MM.1S (cell line): ENCODE data around the gene CYP26C1.

Experiments used
- DNase-seq: peaks from one replicate; pipeline ENCODE4 v3.0.0-alpha.2; 2015
- H2AFZ ChIP-seq: fragments of 300-600 bp; sonication (generic); 2 replicates; pipeline ENCODE4 v1.6.0; 2016; ENCODE audit warnings: antibody characterized with exemption, low read length
- H3F3A ChIP-seq: fragments of 300-600 bp; sonication (generic); 2 replicates; pipeline ENCODE4 v1.6.1; 2016; ENCODE audit warnings: mild to moderate bottlenecking, antibody characterized with exemption, low read length, moderate library complexity, mixed read lengths; ENCODE audit not compliant: insufficient read depth
- H3K27ac ChIP-seq: fragments of 300-600 bp; sonication (generic); 2 replicates; pipeline ENCODE4 v1.5.1; 2016; ENCODE audit warnings: mild to moderate bottlenecking, low read length
- H3K27me3 ChIP-seq: fragments of 300-600 bp; sonication (generic); replicated peaks from 2 replicates; pipeline ENCODE4 v1.6.0; 2016; ENCODE audit warnings: low read length; ENCODE audit not compliant: insufficient read depth
- H3K36me3 ChIP-seq: fragments of 300-600 bp; sonication (generic); replicated peaks from 2 replicates; pipeline ENCODE4 v1.6.1; 2016; ENCODE audit warnings: mild to moderate bottlenecking, low read length, mixed read lengths; ENCODE audit not compliant: insufficient read depth
- H3K4me1 ChIP-seq: fragments of 300-600 bp; sonication (generic); 2 replicates; pipeline ENCODE4 v1.6.1; 2016; ENCODE audit warnings: low read length, mixed read lengths
- H3K4me2 ChIP-seq: fragments of 300-600 bp; sonication (generic); 2 replicates; pipeline ENCODE4 v1.6.0; 2016; ENCODE audit warnings: low read depth, low read length
- H3K4me3 ChIP-seq: fragments of 300-600 bp; sonication (generic); 2 replicates; pipeline ENCODE4 v1.5.1; 2016; ENCODE audit warnings: low read length, mixed read lengths
- H3K79me2 ChIP-seq: fragments of 300-600 bp; sonication (generic); 2 replicates; pipeline ENCODE4 v1.6.1; 2016; ENCODE audit warnings: mixed run types, low read length, mixed read lengths
- H3K9ac ChIP-seq: fragments of 300-600 bp; sonication (generic); 2 replicates; pipeline ENCODE4 v1.6.1; 2016; ENCODE audit warnings: low read length, mixed read lengths
- H3K9me2 ChIP-seq: fragments of 300-600 bp; sonication (generic); replicated peaks from 2 replicates; pipeline ENCODE4 v1.6.1; 2016; ENCODE audit warnings: mild to moderate bottlenecking, low read length, mixed read lengths; ENCODE audit not compliant: insufficient read depth
- H3K9me3 ChIP-seq: fragments of 300-600 bp; sonication (generic); replicated peaks from 2 replicates; pipeline ENCODE4 v1.6.1; 2016; ENCODE audit warnings: mild to moderate bottlenecking, low read length, mixed read lengths; ENCODE audit not compliant: insufficient read depth
- H4K20me1 ChIP-seq: fragments of 300-600 bp; sonication (generic); 2 replicates; pipeline ENCODE4 v1.6.1; 2016; ENCODE audit warnings: mild to moderate bottlenecking, low read length, moderate library complexity, mixed read lengths; ENCODE audit not compliant: insufficient read depth
- CTCF ChIP-seq: fragments of 300-600 bp; sonication (generic); IDR thresholded peaks from 2 replicates; pipeline ENCODE4 v1.5.1; 2016; ENCODE audit warnings: antibody characterized with exemption, low read length, mixed read lengths
- EZH2 ChIP-seq: fragments of 300-600 bp; sonication (generic); optimal IDR thresholded peaks from 2 replicates; pipeline ENCODE3; 2017; ENCODE audit warnings: low read depth, mild to moderate bottlenecking, antibody characterized with exemption, low read length, mixed read lengths
- EZH2phosphoT487 ChIP-seq: fragments of 300-600 bp; sonication (generic); IDR thresholded peaks from 2 replicates; pipeline ENCODE4 v1.6.1; 2018; ENCODE audit warnings: antibody characterized with exemption, low read length

Gene CYP26C1

GRCh38 chr10:93064874-93065660 lies 4.5 kb downstream of the CYP26C1 start:
- Histone ChIP-seq H3K4me2 (no peak overlapping the region), H3K27ac (no peak overlapping the region), H4K20me1 (no peaks in the 10 kb centered on the region), H3K4me3 (no peak overlapping the region), H3K36me3 (no peaks in the 10 kb centered on the region), H3K79me2 (no peaks in the 10 kb centered on the region), H3K27me3 (peaks cover 62% of the 10 kb centered on the region), H3K4me1 (0 out of 2 replicates have a peak, but pooled peaks cover 3% of the 10 kb centered on the region), H3K9me3 (no peaks in the 10 kb centered on the region), H3K9ac (no peak overlapping the region), H2AFZ (no peak overlapping the region), H3F3A (no peaks in the 10 kb centered on the region), H3K9me2 (no peaks in the 10 kb centered on the region)
- no peak for TF ChIP-seq EZH2
- no peak for DNase-seq

GRCh38 chr10:93065675-93066543 lies 5.3 kb downstream of the CYP26C1 start:
- Histone ChIP-seq H3K9me2 (no peaks in the 10 kb centered on the region), H3K27me3 (peaks cover 62% of the 10 kb centered on the region), H3K9me3 (no peaks in the 10 kb centered on the region), H3K4me3 (no peak overlapping the region), H3K4me1 (peaks cover 4% of the 10 kb centered on the region; the same call in 1 of the 2 replicates), H3K4me2 (no peak overlapping the region), H3F3A (peaks cover 3% of the 10 kb centered on the region), H3K79me2 (no peaks in the 10 kb centered on the region), H4K20me1 (no peaks in the 10 kb centered on the region), H3K27ac (no peak overlapping the region), H2AFZ (no peak overlapping the region), H3K9ac (no peak overlapping the region), H3K36me3 (no peaks in the 10 kb centered on the region)
- TF ChIP-seq EZH2 (no peak), EZH2phosphoT487 (no peak), CTCF (no peak)
- no peak for DNase-seq

GRCh38 chr10:93066544-93066913 lies 5.9 kb downstream of the CYP26C1 start:
- no peak overlapping the region for H3K9ac ChIP-seq
- H3K4me2 ChIP-seq: no peak overlapping the region
- H4K20me1 ChIP-seq: no peaks in the 10 kb centered on the region
- no peaks in the 10 kb centered on the region for H3K36me3 ChIP-seq
- no peak overlapping the region for H2AFZ ChIP-seq
- peaks cover 62% of the 10 kb centered on the region for H3K27me3 ChIP-seq
- no peaks in the 10 kb centered on the region for H3K9me2 ChIP-seq
- H3K79me2 ChIP-seq: no peaks in the 10 kb centered on the region
- H3K9me3 ChIP-seq: no peaks in the 10 kb centered on the region
- no peak overlapping the region for H3K27ac ChIP-seq
- DNase-seq: no peak
- TF ChIP-seq CTCF: no peak
- TF ChIP-seq EZH2phosphoT487: no peak
- no peak for TF ChIP-seq EZH2
- H3F3A ChIP-seq: peaks cover 7% of the 10 kb centered on the region
- no peak overlapping the region for H3K4me3 ChIP-seq
- peaks cover 6% of the 10 kb centered on the region; the same call in 1 of the 2 replicates for H3K4me1 ChIP-seq
